ENCODE results near the gene PDE2A.

GRCh38 chr11:72561856-72562255, 112.4 kb downstream of the PDE2A start:
- TF ChIP-seq CTCF (IDR thresholded peaks at IDR 0.05; ENCODE audit: insufficient read depth, low read depth, low read length) (no peak), EZH2 (IDR thresholded peaks at IDR 0.05; ENCODE audit: insufficient read depth, low read length) (no peak)

All from astrocyte (in vitro differentiated cells and primary cell).